Natural killer cell (primary cell): Measurements from ENCODE around the gene FARP2. TPM values are rescaled to one million over a fixed set of nuclear protein-coding genes. Genes with fewer than 3 reads are reported as not detected.
"Not testable (repeated sequence)": the region's sequence is repeated elsewhere in the genome, so short reads cannot be mapped to it uniquely, and the experiment has no call there.

ENCODE experiments used
- ATAC-seq, 3 donors: fragments of 150-1000 bp in 2 of 3; fragments of 200-7000 bp in 1 of 3; cut with Tn5 transposase; 1 replicate in 1 of 3; 2 replicates in 2 of 3; pipeline ENCODE4 v1.10.0; 2021; ENCODE audit warnings: mild to moderate bottlenecking in 2 of 3, moderate library complexity in 2 of 3
- DNase-seq, 2 donors: peaks; one replicate each; pipeline versions ENCODE4 v3.0.0 to v3.0.0-alpha.2; 2013 to 2021; ENCODE audit warnings: mixed read lengths in 1 of 2
- H3K27ac ChIP-seq: one replicate; pipeline ENCODE4 v1.5.1; 2013; ENCODE audit warnings: mild to moderate bottlenecking, low read length
- H3K27me3 ChIP-seq: one replicate; pipeline ENCODE4 v1.6.1; 2013; ENCODE audit warnings: low read length; ENCODE audit not compliant: control insufficient read depth, insufficient read depth
- H3K36me3 ChIP-seq: one replicate; pipeline ENCODE4 v1.6.1; 2013; ENCODE audit warnings: low read length; ENCODE audit not compliant: control insufficient read depth, insufficient read depth
- H3K4me1 ChIP-seq: one replicate; pipeline ENCODE4 v1.6.1; 2013; ENCODE audit warnings: low read length; ENCODE audit not compliant: control insufficient read depth, insufficient read depth
- H3K4me3 ChIP-seq: one replicate; pipeline ENCODE4 v1.5.1; 2013; ENCODE audit warnings: low read length
- H3K9me3 ChIP-seq: one replicate; pipeline ENCODE4 v1.6.1; 2013; ENCODE audit warnings: low read length; ENCODE audit not compliant: control insufficient read depth, insufficient read depth
- H3K27ac Mint-ChIP-seq, 2 donors: one replicate each; pipeline ENCODE4 v1.8.0; 2022; ENCODE audit warnings: mild to moderate bottlenecking in 2 of 2, mixed read lengths in 2 of 2, moderate library complexity in 1 of 2
- H3K27me3 Mint-ChIP-seq, 2 donors: one replicate each; pipeline ENCODE4 v1.8.0; 2022; ENCODE audit warnings: low read depth in 2 of 2, mixed read lengths in 2 of 2
- H3K36me3 Mint-ChIP-seq: one replicate; pipeline ENCODE4 v1.8.0; 2022; ENCODE audit warnings: mixed read lengths
- H3K4me1 Mint-ChIP-seq, 2 donors: one replicate each; pipeline ENCODE4 v1.8.0; 2022; ENCODE audit warnings: mixed read lengths in 2 of 2
- H3K4me3 Mint-ChIP-seq: one replicate; pipeline ENCODE4 v1.8.0; 2022; ENCODE audit warnings: mild to moderate bottlenecking, moderate library complexity, mixed read lengths
- H3K9me3 Mint-ChIP-seq, 2 donors: one replicate each; pipeline ENCODE4 v1.8.0; 2022; ENCODE audit warnings: mixed read lengths in 2 of 2
- WGBS: methylation state at CpG from one replicate; pipeline ENCODE4 v1.1.7; 2013; ENCODE audit warnings: missing lambda C conversion rate; ENCODE audit not compliant: insufficient coverage; 5-methylcytosine and 5-hydroxymethylcytosine counted together
- intact Hi-C: fragments of 100-400 bp; cut with micrococcal nuclease; formaldehyde crosslinking; loops from one replicate; pipeline ENCODE4 v1.14.2; 2022
- total RNA-seq, 4 donors: library from RNA; stranded (reverse); fragments of 120-200 nt in 1 of 4; gene quantifications; one replicate each; pipeline versions ENCODE4 v1.2.3 to v1.2.4, GENCODE V29; 2013 to 2022
- TF ChIP-seq, protein P1 (sequence below): fragments of 200-600 bp; IDR thresholded peaks from one replicate; pipeline ENCODE4 v1.8.0; 2022; ENCODE audit warnings: antibody characterized with exemption

Gene FARP2
- total RNA-seq, 3 donors from 2014 or later (not counting 1 experiment from before 2014, with no cell fraction given): 26.8 to 40.6 (median 31.6) TPM

DNA sequence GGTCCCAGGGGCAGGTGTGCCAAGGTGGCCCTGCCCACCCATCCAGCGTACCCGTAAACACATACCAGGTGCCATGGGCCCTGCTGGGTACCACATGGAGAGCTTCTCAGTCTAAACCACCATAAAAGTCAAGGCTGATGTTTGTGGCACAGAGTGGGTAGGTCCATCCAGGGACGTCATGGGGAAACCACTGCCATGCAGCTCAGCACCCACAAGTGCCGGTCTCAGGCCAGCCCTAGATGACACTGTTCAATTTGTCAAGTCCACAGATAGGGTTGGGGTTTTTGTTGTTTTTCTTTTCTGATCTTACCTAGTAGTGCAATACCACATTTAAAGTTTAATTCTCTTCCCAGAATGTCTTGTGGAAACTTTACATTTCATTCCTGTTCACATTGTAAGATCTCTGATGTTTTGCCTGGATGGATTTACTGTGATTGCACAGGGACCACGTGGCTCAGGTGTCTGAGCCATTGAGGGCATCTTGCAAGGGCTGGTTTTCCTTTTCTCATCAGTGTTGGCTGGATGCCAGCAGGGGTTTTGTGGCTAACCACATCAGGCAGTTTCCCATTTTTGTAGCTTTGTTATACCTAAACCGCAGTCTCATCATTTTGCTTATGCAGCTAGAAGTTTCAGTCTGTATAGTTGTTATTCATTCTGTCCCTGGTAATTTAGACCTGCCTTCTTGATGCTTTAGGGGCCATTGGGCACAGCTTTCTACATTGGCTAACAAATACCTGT, 87.6 kb downstream of the FARP2 start:
- peak overlapping the region; percentile 72 for H3K4me3 Mint-ChIP-seq
- H3K36me3 Mint-ChIP-seq: no peaks in the 10 kb centered on the region
- peaks cover 41% of the 10 kb centered on the region for H3K27me3 ChIP-seq
- H3K9me3 ChIP-seq: peaks cover 3% of the 10 kb centered on the region
- ATAC-seq: peak; percentile 92 to 94 (median 92)
- H3K27ac Mint-ChIP-seq: peak overlapping the region; percentile 78 to 86
- peaks cover 13% of the 10 kb centered on the region for H3K36me3 ChIP-seq
- intact Hi-C loops: loop anchor here (5.0 kb wide), 2 partner anchors 126 to 876 kb away; partner anchors contain the start of genes HDLBP, RNPEPL1 and SEPTIN2
- 30% methylated on average over 6 of the region's 6 CpGs for WGBS
- H3K4me1 ChIP-seq: peaks cover 31% of the 10 kb centered on the region
- TF ChIP-seq, protein P1, sequence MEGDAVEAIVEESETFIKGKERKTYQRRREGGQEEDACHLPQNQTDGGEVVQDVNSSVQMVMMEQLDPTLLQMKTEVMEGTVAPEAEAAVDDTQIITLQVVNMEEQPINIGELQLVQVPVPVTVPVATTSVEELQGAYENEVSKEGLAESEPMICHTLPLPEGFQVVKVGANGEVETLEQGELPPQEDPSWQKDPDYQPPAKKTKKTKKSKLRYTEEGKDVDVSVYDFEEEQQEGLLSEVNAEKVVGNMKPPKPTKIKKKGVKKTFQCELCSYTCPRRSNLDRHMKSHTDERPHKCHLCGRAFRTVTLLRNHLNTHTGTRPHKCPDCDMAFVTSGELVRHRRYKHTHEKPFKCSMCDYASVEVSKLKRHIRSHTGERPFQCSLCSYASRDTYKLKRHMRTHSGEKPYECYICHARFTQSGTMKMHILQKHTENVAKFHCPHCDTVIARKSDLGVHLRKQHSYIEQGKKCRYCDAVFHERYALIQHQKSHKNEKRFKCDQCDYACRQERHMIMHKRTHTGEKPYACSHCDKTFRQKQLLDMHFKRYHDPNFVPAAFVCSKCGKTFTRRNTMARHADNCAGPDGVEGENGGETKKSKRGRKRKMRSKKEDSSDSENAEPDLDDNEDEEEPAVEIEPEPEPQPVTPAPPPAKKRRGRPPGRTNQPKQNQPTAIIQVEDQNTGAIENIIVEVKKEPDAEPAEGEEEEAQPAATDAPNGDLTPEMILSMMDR: no peak
- DNase-seq: peak; percentile 80 to 95
- no peak overlapping the region for H3K4me3 ChIP-seq
- H3K4me1 Mint-ChIP-seq: peaks cover 19 to 21% of the 10 kb centered on the region in 2 donors
- H3K27ac ChIP-seq: no peak overlapping the region
- no peaks in the 10 kb centered on the region for H3K9me3 Mint-ChIP-seq
- peaks cover 12 to 14% of the 10 kb centered on the region in 2 donors for H3K27me3 Mint-ChIP-seq

DNA sequence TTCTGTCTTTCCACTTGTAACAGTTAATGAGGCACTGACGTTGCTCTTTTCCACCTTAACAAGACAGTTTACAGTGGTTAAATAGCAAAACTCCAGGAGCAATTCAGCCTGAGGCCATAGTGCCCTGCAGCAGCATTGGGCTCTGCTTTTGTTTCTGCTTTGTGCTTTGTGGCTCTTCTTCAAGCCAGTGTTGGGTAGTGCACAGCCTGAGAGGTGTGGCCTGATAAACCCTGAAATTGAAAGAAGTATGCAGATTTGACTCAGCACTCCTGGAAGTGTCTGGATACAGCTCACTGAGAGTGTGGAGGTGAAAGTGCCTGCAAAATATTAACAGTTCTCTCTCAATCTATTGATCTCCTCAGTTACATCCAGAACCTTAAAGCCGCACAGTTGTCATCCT, 89.3 kb downstream of the FARP2 start:
- Mint-ChIP-seq H3K27ac (no peak overlapping the region), H3K4me3 (no peak overlapping the region), H3K27me3 (peaks cover 15% of the 10 kb centered on the region in 2 donors), H3K9me3 (no peaks in the 10 kb centered on the region), H3K36me3 (no peaks in the 10 kb centered on the region), H3K4me1 (peaks cover 19 to 21% of the 10 kb centered on the region in 2 donors)
- peaks cover 9% of the 10 kb centered on the region for H3K36me3 ChIP-seq
- H3K9me3 ChIP-seq: peaks cover 3% of the 10 kb centered on the region
- no peak overlapping the region for H3K27ac ChIP-seq
- H3K4me1 ChIP-seq: peaks cover 31% of the 10 kb centered on the region
- TF ChIP-seq, protein P1: no peak
- ATAC-seq (no peak), DNase-seq (no peak)
- peaks cover 37% of the 10 kb centered on the region for H3K27me3 ChIP-seq
- 100% methylated on average over 2 of the region's 2 CpGs for WGBS
- intact Hi-C loops: no loop called here
- no peak overlapping the region for H3K4me3 ChIP-seq

DNA sequence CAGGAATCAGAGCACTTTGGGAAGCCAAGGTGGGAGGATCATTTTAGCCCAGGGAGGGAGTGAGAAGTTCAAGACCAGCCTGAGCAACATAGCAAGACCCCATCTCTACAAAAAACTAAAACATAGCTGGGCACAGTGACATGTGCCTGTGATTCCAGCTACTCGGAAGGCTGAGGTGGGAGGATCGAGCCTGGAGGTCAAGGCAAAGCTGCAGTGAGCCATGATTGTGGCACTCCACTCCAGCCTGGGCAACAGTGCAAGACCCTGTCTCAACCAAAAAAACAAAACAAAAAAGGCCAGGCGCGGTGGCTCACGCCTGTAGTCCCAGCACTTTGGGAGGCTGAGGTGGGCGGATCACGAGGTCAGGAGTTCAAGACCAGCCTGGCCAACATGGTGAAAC, 94.0 kb downstream of the FARP2 start:
- H3K4me1 ChIP-seq, H3K27ac ChIP-seq, H3K36me3 ChIP-seq, H3K4me3 Mint-ChIP-seq, intact Hi-C loops, H3K36me3 Mint-ChIP-seq, H3K4me1 Mint-ChIP-seq, H3K9me3 Mint-ChIP-seq, H3K27ac Mint-ChIP-seq, ATAC-seq, H3K9me3 ChIP-seq, H3K4me3 ChIP-seq, DNase-seq: not testable (repeated sequence)
- WGBS: 83% methylated on average over 7 of the region's 7 CpGs
- H3K27me3 ChIP-seq: peaks cover 20% of the 10 kb centered on the region
- peaks cover 15% of the 10 kb centered on the region in 2 donors for H3K27me3 Mint-ChIP-seq

DNA sequence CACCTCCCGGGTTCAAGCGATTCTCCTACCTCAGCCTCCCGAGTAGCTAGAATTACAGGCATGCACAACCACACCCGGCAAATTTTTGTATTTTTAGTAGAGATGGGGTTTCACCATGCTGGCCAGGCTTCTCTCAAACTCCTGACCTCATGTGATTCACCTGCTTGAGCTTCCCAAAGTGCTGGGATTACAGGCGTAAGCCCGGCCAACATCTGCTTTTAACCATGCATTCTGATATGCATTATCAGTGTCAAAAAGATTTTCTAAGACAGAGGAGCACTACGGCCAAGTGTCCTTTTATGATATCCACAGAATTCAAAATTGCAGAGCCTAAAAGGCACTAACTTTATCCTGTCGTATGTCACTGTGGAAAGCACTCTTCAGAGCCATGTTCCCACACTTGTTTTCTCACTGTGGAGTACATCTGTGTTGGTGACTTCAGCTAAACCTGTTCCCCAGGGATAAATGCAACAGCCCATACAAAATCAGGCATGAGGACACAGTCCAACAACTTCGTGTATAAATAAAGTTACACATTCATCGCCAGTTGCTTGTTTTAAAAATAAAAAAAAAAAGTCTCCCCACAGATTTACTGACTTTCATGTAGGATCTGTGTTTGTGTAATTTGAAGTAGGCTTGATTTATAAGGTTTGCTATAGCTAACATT, 95.9 kb downstream of the FARP2 start:
- H3K27me3 ChIP-seq: peaks cover 8% of the 10 kb centered on the region
- TF ChIP-seq, protein P1: no peak
- Mint-ChIP-seq H3K4me1 (no peaks in the 10 kb centered on the region), H3K36me3 (no peaks in the 10 kb centered on the region), H3K27ac (no peak overlapping the region), H3K4me3 (no peak overlapping the region), H3K27me3 (peaks cover 12 to 19% of the 10 kb centered on the region in 2 donors), H3K9me3 (no peaks in the 10 kb centered on the region)
- DNase-seq (no peak), ATAC-seq (no peak)
- no peaks in the 10 kb centered on the region for H3K9me3 ChIP-seq
- 96% methylated on average over 8 of the region's 10 CpGs for WGBS
- intact Hi-C loops: no loop called here
- H3K36me3 ChIP-seq: no peaks in the 10 kb centered on the region
- H3K4me1 ChIP-seq: no peaks in the 10 kb centered on the region
- no peak overlapping the region for H3K27ac ChIP-seq
- H3K4me3 ChIP-seq: no peak overlapping the region

DNA sequence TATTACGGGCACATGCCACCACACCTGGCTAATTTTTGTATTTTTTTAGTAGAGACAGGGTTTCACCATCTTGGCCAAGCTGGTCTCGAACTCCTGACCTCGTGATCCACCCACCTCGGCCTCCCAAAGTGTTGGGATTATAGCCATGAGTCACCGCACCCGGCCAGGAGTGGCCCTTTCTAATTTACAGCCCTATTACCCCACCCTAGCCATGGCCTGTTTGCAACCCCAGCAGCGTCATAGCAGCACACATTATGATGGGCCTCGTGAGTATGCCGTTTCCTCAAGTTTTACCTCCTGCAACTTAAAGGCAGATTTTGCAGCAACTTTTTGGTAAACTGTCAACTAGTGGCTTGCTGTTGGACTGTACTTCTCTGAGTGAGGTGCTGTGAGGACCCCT, 97.8 kb downstream of the FARP2 start:
- WGBS: 92% methylated on average over 9 of the region's 9 CpGs
- intact Hi-C loops, H3K9me3 ChIP-seq, H3K27me3 ChIP-seq, H3K27ac ChIP-seq, H3K36me3 Mint-ChIP-seq, H3K4me3 ChIP-seq, H3K4me1 ChIP-seq, H3K4me3 Mint-ChIP-seq, H3K4me1 Mint-ChIP-seq, ATAC-seq, H3K27ac Mint-ChIP-seq, DNase-seq, H3K9me3 Mint-ChIP-seq, H3K36me3 ChIP-seq: not testable (repeated sequence)
- peaks cover 0 to 11% of the 10 kb centered on the region in 2 donors for H3K27me3 Mint-ChIP-seq
